ENCODE results near the gene SPIB. TPM values are rescaled to one million over a fixed set of nuclear protein-coding genes. Genes with fewer than 3 reads are reported as not detected.
"Not testable (repeated sequence)": the region's sequence is repeated elsewhere in the genome, so short reads cannot be mapped to it uniquely, and the experiment has no call there.

SPIB gene
- polyA plus RNA-seq, 3 donors, result 0.34 to 1.4 (median 0.46) TPM

GRCh38 chr19:50431343-50432220, 12.8 kb downstream of the SPIB start:
- H3K27ac ChIP-seq (ENCODE audit: low read depth, low read length), result no peak overlapping the region
- WGBS, 3 donors, result 1 to 2% (median 1%) methylated on average over 46 to 54 of the region's 54 CpGs

- 3 to 4% (median 4%) methylated on average over 33 to 40 of the region's 40 CpGs for WGBS, 3 donors
- no peak within 1 kb of the TSS for H3K27ac ChIP-seq (ENCODE audit: low read depth, low read length)
These were observed 13.7 kb downstream of the SPIB start, which contains the start of gene MYBPC2 for GRCh38 chr19:50432221-50433028. MYBPC2 (plus strand) TSS chr19:50432892; CDS start chr19:50432954, 62 bp downstream.

- WGBS, 3 donors, result 75 to 78% (median 77%) methylated on average over 19 of the region's 19 CpGs
- H3K27ac ChIP-seq (ENCODE audit: low read depth, low read length), result no peak overlapping the region
These were observed 14.8 kb downstream of the SPIB start for GRCh38 chr19:50433201-50434180.

GRCh38 chr19:50434525-50434924, 15.8 kb downstream of the SPIB start:
- WGBS, 3 donors, result 34 to 48% (median 46%) methylated on average over 12 of the region's 12 CpGs
- H3K27ac ChIP-seq (ENCODE audit: low read depth, low read length), result no peak overlapping the region

GRCh38 chr19:50435221-50435620, 16.5 kb downstream of the SPIB start:
- H3K27ac ChIP-seq (ENCODE audit: low read depth, low read length), result no peak overlapping the region
- 79 to 83% (median 80%) methylated on average over 17 of the region's 17 CpGs for WGBS, 3 donors

- 72 to 82% (median 75%) methylated on average over 12 of the region's 12 CpGs for WGBS, 3 donors
These were observed 16.9 kb downstream of the SPIB start for GRCh38 chr19:50435627-50436026.

GRCh38 chr19:50437862-50438449, 19.2 kb downstream of the SPIB start:
- no peak overlapping the region for H3K27ac ChIP-seq (ENCODE audit: low read depth, low read length)
- WGBS, 3 donors, result 86 to 94% (median 92%) methylated on average over 5 of the region's 5 CpGs

More at GRCh38 chr19:50435627-50436026, 16.9 kb downstream of the SPIB start:
- no peak overlapping the region for H3K27ac ChIP-seq (ENCODE audit: low read depth, low read length)

- 59 to 82% (median 76%) methylated on average over 2 of the region's 2 CpGs for WGBS, 3 donors
These were observed 20.4 kb downstream of the SPIB start for GRCh38 chr19:50439130-50439529.

GRCh38 chr19:50444059-50444458, 25.3 kb downstream of the SPIB start:
- WGBS, 3 donors, result 78 to 95% (median 82%) methylated on average over 1 of the region's 1 CpG
- H3K27ac ChIP-seq (ENCODE audit: low read depth, low read length), result no peak overlapping the region

More at GRCh38 chr19:50439130-50439529, 20.4 kb downstream of the SPIB start:
- H3K27ac ChIP-seq (ENCODE audit: low read depth, low read length), result not testable (repeated sequence)

- 80 to 84% (median 82%) methylated on average over 5 of the region's 5 CpGs for WGBS, 3 donors
- H3K27ac ChIP-seq (ENCODE audit: low read depth, low read length), result no peak overlapping the region
These were observed 28.3 kb downstream of the SPIB start for GRCh38 chr19:50447053-50447452.

- no peak overlapping the region for H3K27ac ChIP-seq (ENCODE audit: low read depth, low read length)
- 91 to 97% (median 95%) methylated on average over 10 of the region's 10 CpGs for WGBS, 3 donors
These were observed 29.0 kb downstream of the SPIB start for GRCh38 chr19:50447750-50448149.

GRCh38 chr19:50449236-50449899, 30.6 kb downstream of the SPIB start:
- H3K27ac ChIP-seq (ENCODE audit: low read depth, low read length), result no peak overlapping the region
- WGBS, 3 donors, result 57 to 83% (median 80%) methylated on average over 14 of the region's 14 CpGs

- WGBS, 3 donors, result 49 to 63% (median 63%) methylated on average over 30 of the region's 30 CpGs
- H3K27ac ChIP-seq (ENCODE audit: low read depth, low read length), result no peak overlapping the region
These were observed 31.9 kb downstream of the SPIB start for GRCh38 chr19:50450369-50451222.

- WGBS, 3 donors, result 38 to 52% (median 41%) methylated on average over 13 of the region's 13 CpGs
- H3K27ac ChIP-seq (ENCODE audit: low read depth, low read length), result no peak overlapping the region
These were observed 32.4 kb downstream of the SPIB start for GRCh38 chr19:50451223-50451534.

GRCh38 chr19:50453243-50453642, 34.5 kb downstream of the SPIB start:
- 92 to 98% (median 96%) methylated on average over 3 of the region's 3 CpGs for WGBS, 3 donors
- no peak overlapping the region for H3K27ac ChIP-seq (ENCODE audit: low read depth, low read length)

- 79 to 82% (median 80%) methylated on average over 2 of the region's 2 CpGs for WGBS, 3 donors
- no peak overlapping the region for H3K27ac ChIP-seq (ENCODE audit: low read depth, low read length)
These were observed 37.3 kb downstream of the SPIB start for GRCh38 chr19:50455992-50456391.
